GM23338 (cell line): Measurements from ENCODE around the gene TIE1. TPM values are rescaled to one million over a fixed set of nuclear protein-coding genes. Genes with fewer than 3 reads are reported as not detected.
A peak's percentile ranks its signal among the peaks of the same experiment; 100 is the strongest.

Experiments
- ATAC-seq: fragments of 200-7000 bp; cut with Tn5 transposase; 3 replicates; pipeline ENCODE4 v1.9.1; 2020
- DNase-seq: peaks from one replicate; pipeline ENCODE4 v3.0.0-alpha.2; 2015; ENCODE audit warnings: low spot score
- H2AFZ ChIP-seq: fragments of 200-600 bp; sonication (generic); 2 replicates; pipeline ENCODE4 v1.8.0; 2016; ENCODE audit warnings: antibody characterized with exemption, mild to moderate bottlenecking, moderate library complexity
- H3F3A ChIP-seq: fragments of 200-600 bp; sonication (generic); replicated peaks from 2 replicates; pipeline ENCODE4 v1.8.0; 2017; ENCODE audit warnings: antibody characterized with exemption, mixed run types, low read depth
- H3K27ac ChIP-seq: fragments of 200-600 bp; sonication (generic); 2 replicates; pipeline ENCODE4 v1.6.1; 2016; ENCODE audit warnings: low read depth
- H3K27me3 ChIP-seq: fragments of 200-600 bp; sonication (generic); 2 replicates; pipeline ENCODE4 v1.8.0; 2016; ENCODE audit warnings: mild to moderate bottlenecking, mixed run types, moderate library complexity; ENCODE audit not compliant: insufficient read depth
- H3K36me3 ChIP-seq: fragments of 200-600 bp; sonication (generic); 2 replicates; pipeline ENCODE4 v1.8.0; 2016; ENCODE audit warnings: mild to moderate bottlenecking; ENCODE audit not compliant: insufficient read depth
- H3K4me1 ChIP-seq: fragments of 200-600 bp; sonication (generic); 2 replicates; pipeline ENCODE4 v1.8.0; 2016; ENCODE audit warnings: mild to moderate bottlenecking, moderate library complexity; ENCODE audit not compliant: insufficient read depth
- H3K4me2 ChIP-seq: fragments of 200-600 bp; sonication (generic); 2 replicates; pipeline ENCODE4 v1.7.1; 2017; ENCODE audit warnings: mixed run types
- H3K4me3 ChIP-seq: fragments of 200-600 bp; sonication (generic); 2 replicates; pipeline ENCODE4 v1.6.1; 2016; ENCODE audit warnings: mixed run types
- H3K79me2 ChIP-seq: fragments of 200-600 bp; sonication (generic); replicated peaks from 2 replicates; pipeline ENCODE4 v1.8.0; 2017; ENCODE audit warnings: mild to moderate bottlenecking; ENCODE audit not compliant: insufficient read depth
- H3K9me2 ChIP-seq: fragments of 200-600 bp; sonication (generic); 2 replicates; pipeline ENCODE4 v1.8.0; 2017; ENCODE audit not compliant: insufficient read depth
- H4K20me1 ChIP-seq: fragments of 200-600 bp; sonication (generic); replicated peaks from 2 replicates; pipeline ENCODE4 v1.8.0; 2017; ENCODE audit warnings: mild to moderate bottlenecking; ENCODE audit not compliant: insufficient read depth
- H3K27ac Mint-ChIP-seq: 2 replicates; pipeline ENCODE4 v1.8.0; 2020; ENCODE audit warnings: inconsistent platforms, mild to moderate bottlenecking, moderate library complexity, mixed read lengths
- H3K27me3 Mint-ChIP-seq: 3 replicates; pipeline ENCODE4 v1.8.0; 2022; ENCODE audit warnings: low read depth, mild to moderate bottlenecking, moderate library complexity, mixed read lengths, inconsistent platforms; ENCODE audit not compliant: insufficient read depth, poor library complexity
- H3K36me3 Mint-ChIP-seq: 3 replicates; pipeline ENCODE4 v1.8.0; 2021; ENCODE audit warnings: low read depth, mild to moderate bottlenecking, inconsistent platforms, moderate library complexity, mixed read lengths
- H3K4me1 Mint-ChIP-seq: 3 replicates; pipeline ENCODE4 v1.8.0; 2020; ENCODE audit warnings: mild to moderate bottlenecking, inconsistent platforms, mixed read lengths
- H3K4me3 Mint-ChIP-seq: 3 replicates; pipeline ENCODE4 v1.8.0; 2021; ENCODE audit warnings: moderate library complexity, mild to moderate bottlenecking, inconsistent platforms, mixed read lengths
- H3K9me3 Mint-ChIP-seq: 3 replicates; pipeline ENCODE4 v1.8.0; 2020; ENCODE audit warnings: moderate library complexity, mild to moderate bottlenecking, inconsistent platforms, mixed read lengths
- ETS1 ChIP-seq: IDR thresholded peaks from 2 replicates; pipeline ENCODE4 v1.6.1; 2016; ENCODE audit warnings: antibody characterized with exemption
- EZH2phosphoT487 ChIP-seq: fragments of 200-600 bp; sonication (generic); IDR thresholded peaks from one replicate; pipeline ENCODE4 v1.8.1; 2018; ENCODE audit warnings: antibody characterized with exemption; ENCODE audit not compliant: unreplicated experiment
- JUNB ChIP-seq: IDR thresholded peaks from one replicate; pipeline ENCODE4 v1.6.1; 2016; ENCODE audit warnings: antibody characterized with exemption; ENCODE audit not compliant: unreplicated experiment
- NANOG ChIP-seq: IDR thresholded peaks from 2 replicates; pipeline ENCODE4 v1.6.1; 2016; ENCODE audit warnings: antibody characterized with exemption, borderline replicate concordance
- POLR2AphosphoS5 ChIP-seq: IDR thresholded peaks from 2 replicates; pipeline ENCODE4 v1.6.1; 2016; ENCODE audit warnings: antibody characterized with exemption, low read depth
- STAT1 ChIP-seq: IDR thresholded peaks from one replicate; pipeline ENCODE4 v1.6.1; 2016; ENCODE audit warnings: antibody characterized with exemption; ENCODE audit not compliant: unreplicated experiment
- ZNF114 ChIP-seq: fragments of 250-450 bp; sonication (Bioruptor Pico); IDR thresholded peaks from 2 replicates; pipeline ENCODE4 v1.5.0; 2020; ENCODE audit warnings: mild to moderate bottlenecking, moderate library complexity
- ZNF331 ChIP-seq: fragments of 250-450 bp; sonication (Bioruptor Pico); IDR thresholded peaks from 2 replicates; pipeline ENCODE4 v1.5.0; 2020; ENCODE audit warnings: low read depth, mild to moderate bottlenecking, moderate library complexity
- ZNF462 ChIP-seq: fragments of 250-450 bp; sonication (Bioruptor Pico); IDR thresholded peaks from 2 replicates; pipeline ENCODE4 v1.5.0; 2020; ENCODE audit warnings: mild to moderate bottlenecking, moderate library complexity
- polyA plus RNA-seq: library from polyadenylated mRNA; unstranded; fragments of >200 nt; fragmentation: Nextera tagmentation; extraction: Ambion mirVana; gene quantifications from 2 replicates; pipeline ENCODE4 v1.2.1, GENCODE V29; 2016
- total RNA-seq: library from RNA; depleted of rRNA; stranded (reverse); fragments of >200 nt; shearing (Covaris generic); gene quantifications from 2 replicates; pipeline ENCODE4 v1.2.3, GENCODE V29; 2014

TIE1 gene
- total and polyA plus RNA-seq, 2 experiments from 2014 or later: 0.37 to 2.3 TPM

- no peaks in the 10 kb centered on the region for H3K27me3 ChIP-seq
- peak overlapping the region; percentile 94 for H3K4me2 ChIP-seq
- no peak overlapping the region for H3K27ac ChIP-seq
- TF ChIP-seq EZH2phosphoT487: no peak
- no peak for TF ChIP-seq STAT1
- no peak for TF ChIP-seq NANOG
- no peak for TF ChIP-seq POLR2AphosphoS5
- no peak for TF ChIP-seq ZNF114
- no peak for TF ChIP-seq JUNB
- no peak for TF ChIP-seq ZNF462 (CRISPR knock-in tag)
- no peak for TF ChIP-seq ETS1
- no peak for TF ChIP-seq ZNF331
- Mint-ChIP-seq H3K27ac (no peak overlapping the region), H3K4me1 (peaks cover 24% of the 10 kb centered on the region), H3K27me3 (peaks cover 6% of the 10 kb centered on the region), H3K9me3 (no peaks in the 10 kb centered on the region; the same call in 2 of the 3 replicates), H3K4me3 (peak overlapping the region; percentile 82), H3K36me3 (peaks cover 32% of the 10 kb centered on the region)
- peaks cover 19% of the 10 kb centered on the region for H3K4me1 ChIP-seq
- ATAC-seq (peak; percentile 15), DNase-seq (peak; percentile 47)
- peaks cover 30% of the 10 kb centered on the region for H3F3A ChIP-seq
- H2AFZ ChIP-seq: no peak overlapping the region
- peak overlapping the region; percentile 90 for H3K4me3 ChIP-seq
- H3K36me3 ChIP-seq: peaks cover 13% of the 10 kb centered on the region
- peaks cover 17% of the 10 kb centered on the region for H4K20me1 ChIP-seq
- H3K9me2 ChIP-seq: no peaks in the 10 kb centered on the region
- peaks cover 13% of the 10 kb centered on the region for H3K79me2 ChIP-seq
Observed at GRCh38 chr1:43366601-43367025, 65.8 kb downstream of the TIE1 start.
